ENCODE results near the gene COL16A1. TPM values are rescaled to one million over a fixed set of nuclear protein-coding genes. Genes with fewer than 3 reads are reported as not detected.

COL16A1 gene
- total RNA-seq, 4 donors from 2014 or later = 14.3 to 135 (median 40.1) TPM

- WGBS, 2 donors (ENCODE audit: low coverage in 1 of 2) = 92% methylated on average over 9 of the region's 10 CpGs; no CpG with 5 or more reads in 1 of the 2 donors
- TF ChIP-seq EP300 (IDR thresholded peaks at IDR 0.05; ENCODE audit: low read depth) (no peak), POLR2AphosphoS5 (IDR thresholded peaks at IDR 0.05) (no peak), POLR2A (IDR thresholded peaks at IDR 0.05) (no peak)
- TF ChIP-seq, protein P1, sequence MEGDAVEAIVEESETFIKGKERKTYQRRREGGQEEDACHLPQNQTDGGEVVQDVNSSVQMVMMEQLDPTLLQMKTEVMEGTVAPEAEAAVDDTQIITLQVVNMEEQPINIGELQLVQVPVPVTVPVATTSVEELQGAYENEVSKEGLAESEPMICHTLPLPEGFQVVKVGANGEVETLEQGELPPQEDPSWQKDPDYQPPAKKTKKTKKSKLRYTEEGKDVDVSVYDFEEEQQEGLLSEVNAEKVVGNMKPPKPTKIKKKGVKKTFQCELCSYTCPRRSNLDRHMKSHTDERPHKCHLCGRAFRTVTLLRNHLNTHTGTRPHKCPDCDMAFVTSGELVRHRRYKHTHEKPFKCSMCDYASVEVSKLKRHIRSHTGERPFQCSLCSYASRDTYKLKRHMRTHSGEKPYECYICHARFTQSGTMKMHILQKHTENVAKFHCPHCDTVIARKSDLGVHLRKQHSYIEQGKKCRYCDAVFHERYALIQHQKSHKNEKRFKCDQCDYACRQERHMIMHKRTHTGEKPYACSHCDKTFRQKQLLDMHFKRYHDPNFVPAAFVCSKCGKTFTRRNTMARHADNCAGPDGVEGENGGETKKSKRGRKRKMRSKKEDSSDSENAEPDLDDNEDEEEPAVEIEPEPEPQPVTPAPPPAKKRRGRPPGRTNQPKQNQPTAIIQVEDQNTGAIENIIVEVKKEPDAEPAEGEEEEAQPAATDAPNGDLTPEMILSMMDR (IDR thresholded peaks at IDR 0.05) = no peak
These were observed 31.8 kb upstream of the COL16A1 start for GRCh38 chr1:31735571-31735970.

GRCh38 chr1:31734582-31735107 lies 30.8 kb upstream of the COL16A1 start:
- TF ChIP-seq, protein P1 (IDR thresholded peaks at IDR 0.05) = no peak
- no peak for TF ChIP-seq POLR2A (IDR thresholded peaks at IDR 0.05)
- TF ChIP-seq EP300 (IDR thresholded peaks at IDR 0.05; ENCODE audit: low read depth) = no peak
- TF ChIP-seq POLR2AphosphoS5 (IDR thresholded peaks at IDR 0.05) = no peak
- no peaks in the 10 kb centered on the region for H3K27me3 ChIP-seq
- H3K36me3 ChIP-seq = no peaks in the 10 kb centered on the region
- 79 to 80% methylated on average over 1 to 7 of the region's 7 CpGs for WGBS, 2 donors (ENCODE audit: low coverage in 1 of 2)
- H3K4me1 ChIP-seq = peaks cover 0 to 7% (median 4%) of the 10 kb centered on the region in 4 donors
- no peaks in the 10 kb centered on the region for H3K9me3 ChIP-seq
- in situ Hi-C loops (cut with MboI; ENCODE audit: low pct_ligation_motif_present in 1 of 4, low pct_unique_long_range_greater_than_20kb in 1 of 4, low sequenced_read_pairs in 3 of 4) = no loop called here
- no peak overlapping the region for H3K4me3 ChIP-seq
- intact Hi-C loops (cut with DNase I; ENCODE audit: low total_unique reads) = no loop called here
- no peak overlapping the region for H3K27ac ChIP-seq
- DNase-seq = no peak

More at GRCh38 chr1:31735571-31735970, 31.8 kb upstream of the COL16A1 start:
- in situ Hi-C loops (cut with MboI; ENCODE audit: low pct_ligation_motif_present in 1 of 4, low pct_unique_long_range_greater_than_20kb in 1 of 4, low sequenced_read_pairs in 3 of 4) (no loop called here), intact Hi-C loops (cut with DNase I; ENCODE audit: low total_unique reads) (no loop called here)
- H3K4me3 ChIP-seq = no peak overlapping the region
- no peaks in the 10 kb centered on the region for H3K9me3 ChIP-seq
- no peaks in the 10 kb centered on the region for H3K27me3 ChIP-seq
- H3K4me1 ChIP-seq = peaks cover 0 to 7% (median 4%) of the 10 kb centered on the region in 4 donors
- no peaks in the 10 kb centered on the region for H3K36me3 ChIP-seq
- no peak for DNase-seq
- H3K27ac ChIP-seq = no peak overlapping the region

DNA sequence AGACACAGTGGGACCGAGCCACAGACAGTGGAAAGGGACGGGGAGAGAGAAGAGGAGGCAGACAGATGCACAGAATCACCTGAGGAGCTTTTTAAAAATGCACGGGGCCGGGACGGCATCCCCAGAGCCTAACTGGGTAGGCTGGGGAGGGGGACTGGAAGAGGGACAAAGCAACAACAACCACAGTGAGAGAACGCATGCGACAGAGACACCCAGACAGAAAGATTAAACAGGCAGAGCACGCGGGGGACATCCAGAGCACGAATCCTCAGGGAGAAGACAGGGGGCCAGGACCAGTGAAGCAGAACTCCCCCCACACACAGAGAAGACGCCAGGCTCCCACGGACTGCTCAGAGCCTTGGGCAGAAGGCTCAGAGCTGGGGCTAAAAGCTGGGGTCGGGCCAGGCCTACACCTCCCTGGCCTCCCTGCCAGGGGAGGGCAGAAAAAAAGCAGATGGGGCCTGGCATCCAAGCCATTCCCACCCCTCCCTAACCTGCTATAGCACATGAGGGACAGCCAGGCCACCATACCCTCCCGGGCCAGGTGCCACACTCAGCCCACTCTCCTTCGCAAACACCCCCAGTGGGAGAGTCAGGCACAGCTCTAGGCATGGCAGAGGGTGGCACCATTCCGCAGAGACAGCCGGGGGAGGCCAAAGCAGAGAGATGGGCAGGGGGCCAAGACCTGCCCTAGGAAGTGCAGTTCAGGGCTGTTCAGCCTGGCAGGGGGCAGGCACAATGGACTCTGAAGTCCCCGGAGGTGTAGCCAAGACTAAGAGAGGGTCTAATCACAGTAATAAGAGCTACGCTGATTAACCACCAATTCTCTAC lies 29.8 kb upstream of the COL16A1 start:
- 62 to 80% methylated on average over 4 to 19 of the region's 19 CpGs for WGBS, 2 donors (ENCODE audit: low coverage in 1 of 2)
- no peaks in the 10 kb centered on the region for H3K36me3 ChIP-seq
- TF ChIP-seq POLR2A (IDR thresholded peaks at IDR 0.05) = no peak
- no peak for TF ChIP-seq EP300 (IDR thresholded peaks at IDR 0.05; ENCODE audit: low read depth)
- TF ChIP-seq, protein P1 (IDR thresholded peaks at IDR 0.05) = no peak
- in situ Hi-C loops (cut with MboI; ENCODE audit: low pct_ligation_motif_present in 1 of 4, low pct_unique_long_range_greater_than_20kb in 1 of 4, low sequenced_read_pairs in 3 of 4) (no loop called here), intact Hi-C loops (cut with DNase I; ENCODE audit: low total_unique reads) (no loop called here)
- no peak overlapping the region for H3K4me3 ChIP-seq
- H3K27ac ChIP-seq = no peak overlapping the region
- H3K27me3 ChIP-seq = no peaks in the 10 kb centered on the region
- no peaks in the 10 kb centered on the region for H3K9me3 ChIP-seq
- H3K4me1 ChIP-seq = peaks cover 0 to 7% (median 4%) of the 10 kb centered on the region in 4 donors
- DNase-seq = no peak

GRCh38 chr1:31732751-31733289 lies 29.0 kb upstream of the COL16A1 start:
- Histone ChIP-seq H3K9me3 (no peaks in the 10 kb centered on the region), H3K27ac (no peak overlapping the region), H3K27me3 (no peaks in the 10 kb centered on the region), H3K4me1 (peaks cover 0 to 7% (median 4%) of the 10 kb centered on the region in 4 donors), H3K36me3 (no peaks in the 10 kb centered on the region), H3K4me3 (no peak overlapping the region)
- intact Hi-C loops (cut with DNase I; ENCODE audit: low total_unique reads) = no loop called here
- TF ChIP-seq POLR2AphosphoS5 (IDR thresholded peaks at IDR 0.05) (no peak), POLR2A (IDR thresholded peaks at IDR 0.05) (no peak), EP300 (IDR thresholded peaks at IDR 0.05; ENCODE audit: low read depth) (no peak)
- TF ChIP-seq, protein P1 (IDR thresholded peaks at IDR 0.05) = no peak
- in situ Hi-C loops (cut with MboI; ENCODE audit: low pct_ligation_motif_present in 1 of 4, low pct_unique_long_range_greater_than_20kb in 1 of 4, low sequenced_read_pairs in 3 of 4) = no loop called here
- WGBS, 2 donors (ENCODE audit: low coverage in 1 of 2) = 89% methylated on average over 18 of the region's 18 CpGs; no CpG with 5 or more reads in 1 of the 2 donors
- DNase-seq = no peak

All from transverse colon (tissue), 4 donors.